Measurements from ENCODE around the gene MSRB3.
A peak's percentile ranks its signal among the peaks of the same experiment; 100 is the strongest.

Gene MSRB3

GRCh38 chr12:65278576-65279368 is at the start of gene MSRB3:
MSRB3 (plus strand) TSS chr12:65278683; CDS start chr12:65308580, 29,897 bp downstream.
- Histone ChIP-seq H3K27ac (ENCODE audit: low read depth, low read length) (peak within 1 kb of the TSS; percentile 74), H3K27me3 (ENCODE audit: control insufficient read depth in 5 of 5, insufficient read depth in 4 of 5, low read length in 5 of 5) (no peaks in the 10 kb centered on the region), H3K36me3 (ENCODE audit: control insufficient read depth in 5 of 5, insufficient read depth in 5 of 5, low read length in 5 of 5) (no peaks in the 10 kb centered on the region), H3K9me3 (ENCODE audit: control insufficient read depth in 5 of 5, low read length in 5 of 5) (no peaks in the 10 kb centered on the region), H3K4me1 (ENCODE audit: control insufficient read depth in 5 of 5, insufficient read depth in 5 of 5, low read length in 5 of 5) (peaks cover 0 to 13% (median 11%) of the 10 kb centered on the region in 5 donors), H3K9ac (ENCODE audit: low read length in 5 of 5) (peak within 1 kb of the TSS; percentile 4 to 92 (median 75)), H3K4me3 (ENCODE audit: low read depth in 1 of 5, low read length in 5 of 5) (peak within 1 kb of the TSS; percentile 66 to 90 (median 80))

DNA sequence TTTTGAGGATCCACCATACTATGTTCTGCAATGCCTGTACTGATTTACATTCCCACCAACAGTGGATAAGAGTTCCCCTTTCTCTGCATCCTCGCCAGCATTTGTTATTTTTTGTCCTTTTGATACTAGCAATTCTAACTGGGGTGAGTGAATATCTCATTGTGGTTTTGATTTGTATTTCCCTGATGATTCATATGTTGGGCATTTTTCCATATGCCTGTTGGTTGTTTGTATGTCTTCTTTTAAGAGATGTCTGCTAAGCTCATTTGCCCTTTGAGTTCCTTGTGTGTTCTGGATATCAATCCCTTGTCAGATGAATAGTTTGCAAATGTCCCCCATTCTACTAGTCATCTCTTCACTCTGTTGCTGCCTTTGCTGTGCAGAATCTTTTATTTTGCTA is 49.0 kb upstream of the MSRB3 start:
- Histone ChIP-seq H3K27ac (ENCODE audit: low read depth, low read length) (no peak overlapping the region), H3K9me3 (ENCODE audit: control insufficient read depth in 5 of 5, low read length in 5 of 5) (peaks cover 3 to 13% (median 8%) of the 10 kb centered on the region in 5 donors), H3K4me1 (ENCODE audit: control insufficient read depth in 5 of 5, insufficient read depth in 5 of 5, low read length in 5 of 5) (peaks cover 0 to 3% (median 0%) of the 10 kb centered on the region in 5 donors), H3K4me3 (ENCODE audit: low read depth in 1 of 5, low read length in 5 of 5) (no peak overlapping the region), H3K27me3 (ENCODE audit: control insufficient read depth in 5 of 5, insufficient read depth in 4 of 5, low read length in 5 of 5) (no peaks in the 10 kb centered on the region), H3K9ac (ENCODE audit: low read length in 5 of 5) (no peak overlapping the region), H3K36me3 (ENCODE audit: control insufficient read depth in 5 of 5, insufficient read depth in 5 of 5, low read length in 5 of 5) (peaks cover 0 to 17% (median 5%) of the 10 kb centered on the region in 5 donors)

DNA sequence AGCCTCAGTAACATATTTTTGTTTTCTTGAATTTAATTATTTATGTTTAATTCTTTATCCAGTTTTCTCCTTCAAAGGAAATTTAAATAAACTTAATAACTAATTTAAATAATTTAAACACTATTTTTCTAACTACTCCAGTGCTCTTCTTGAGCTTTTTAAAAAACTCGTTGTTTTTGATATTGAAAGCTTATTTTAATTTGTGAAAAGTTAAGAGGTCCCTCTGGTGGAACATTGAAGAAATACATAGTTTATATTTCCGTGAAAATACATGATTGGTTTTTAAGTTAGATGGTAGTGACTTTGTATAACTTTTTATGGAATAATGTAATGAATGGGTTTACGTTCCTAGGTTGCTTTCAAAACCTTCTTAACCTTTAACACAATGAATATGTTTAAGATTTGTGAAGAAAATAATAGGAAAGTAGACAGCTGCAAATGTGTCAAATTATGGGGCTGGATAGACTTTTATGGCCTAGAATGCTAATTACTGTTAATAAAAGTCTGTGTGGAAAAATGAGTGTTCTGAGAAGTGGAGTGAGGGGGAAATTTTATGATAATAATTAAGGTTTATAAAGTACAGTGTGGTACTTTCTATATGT is 45.9 kb upstream of the MSRB3 start:
- Histone ChIP-seq H3K4me3 (ENCODE audit: low read depth in 1 of 5, low read length in 5 of 5) (no peak overlapping the region), H3K27ac (ENCODE audit: low read depth, low read length) (no peak overlapping the region), H3K9me3 (ENCODE audit: control insufficient read depth in 5 of 5, low read length in 5 of 5) (peaks cover 3 to 13% (median 8%) of the 10 kb centered on the region in 5 donors), H3K4me1 (ENCODE audit: control insufficient read depth in 5 of 5, insufficient read depth in 5 of 5, low read length in 5 of 5) (peaks cover 0 to 3% (median 0%) of the 10 kb centered on the region in 5 donors), H3K9ac (ENCODE audit: low read length in 5 of 5) (no peak overlapping the region), H3K27me3 (ENCODE audit: control insufficient read depth in 5 of 5, insufficient read depth in 4 of 5, low read length in 5 of 5) (no peaks in the 10 kb centered on the region), H3K36me3 (ENCODE audit: control insufficient read depth in 5 of 5, insufficient read depth in 5 of 5, low read length in 5 of 5) (peaks cover 0 to 17% (median 0%) of the 10 kb centered on the region in 5 donors)

GRCh38 chr12:65237153-65237552 is 41.3 kb upstream of the MSRB3 start:
- Histone ChIP-seq H3K27me3 (ENCODE audit: control insufficient read depth in 5 of 5, insufficient read depth in 4 of 5, low read length in 5 of 5) (no peaks in the 10 kb centered on the region), H3K36me3 (ENCODE audit: control insufficient read depth in 5 of 5, insufficient read depth in 5 of 5, low read length in 5 of 5) (peaks cover 11 to 18% (median 15%) of the 10 kb centered on the region in 5 donors), H3K9ac (ENCODE audit: low read length in 5 of 5) (no peak overlapping the region), H3K9me3 (ENCODE audit: control insufficient read depth in 5 of 5, low read length in 5 of 5) (no peaks in the 10 kb centered on the region), H3K4me3 (ENCODE audit: low read depth in 1 of 5, low read length in 5 of 5) (no peak overlapping the region), H3K27ac (ENCODE audit: low read depth, low read length) (no peak overlapping the region), H3K4me1 (ENCODE audit: control insufficient read depth in 5 of 5, insufficient read depth in 5 of 5, low read length in 5 of 5) (peaks cover 0 to 3% (median 0%) of the 10 kb centered on the region in 5 donors)

DNA sequence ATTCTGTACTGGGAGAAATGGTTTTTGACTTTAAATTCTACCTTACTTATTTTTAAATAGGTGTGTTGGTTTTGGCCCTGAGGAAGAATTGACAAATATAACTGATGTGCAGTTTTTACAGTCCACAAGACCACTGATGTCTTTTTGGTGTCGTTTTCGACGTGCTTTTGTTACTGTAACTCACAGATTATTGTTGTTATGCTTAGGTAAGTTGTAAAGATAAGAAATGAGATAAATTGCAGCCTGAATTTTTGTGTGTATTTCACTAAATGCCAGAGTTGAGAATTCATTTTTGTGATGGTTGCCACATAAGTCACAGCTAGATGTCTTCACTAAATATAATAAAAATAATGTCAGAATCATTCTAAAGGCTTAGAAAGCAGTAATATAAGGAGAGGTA is 39.9 kb upstream of the MSRB3 start:
- Histone ChIP-seq H3K4me3 (ENCODE audit: low read depth in 1 of 5, low read length in 5 of 5) (no peak overlapping the region), H3K9ac (ENCODE audit: low read length in 5 of 5) (no peak overlapping the region), H3K4me1 (ENCODE audit: control insufficient read depth in 5 of 5, insufficient read depth in 5 of 5, low read length in 5 of 5) (no peaks in the 10 kb centered on the region), H3K9me3 (ENCODE audit: control insufficient read depth in 5 of 5, low read length in 5 of 5) (no peaks in the 10 kb centered on the region), H3K36me3 (ENCODE audit: control insufficient read depth in 5 of 5, insufficient read depth in 5 of 5, low read length in 5 of 5) (peaks cover 17 to 30% (median 24%) of the 10 kb centered on the region in 5 donors), H3K27ac (ENCODE audit: low read depth, low read length) (no peak overlapping the region), H3K27me3 (ENCODE audit: control insufficient read depth in 5 of 5, insufficient read depth in 4 of 5, low read length in 5 of 5) (no peaks in the 10 kb centered on the region)

- Histone ChIP-seq H3K9ac (ENCODE audit: low read length in 5 of 5) (no peak overlapping the region), H3K27me3 (ENCODE audit: control insufficient read depth in 5 of 5, insufficient read depth in 4 of 5, low read length in 5 of 5) (no peaks in the 10 kb centered on the region), H3K9me3 (ENCODE audit: control insufficient read depth in 5 of 5, low read length in 5 of 5) (no peaks in the 10 kb centered on the region), H3K4me3 (ENCODE audit: low read depth in 1 of 5, low read length in 5 of 5) (no peak overlapping the region), H3K4me1 (ENCODE audit: control insufficient read depth in 5 of 5, insufficient read depth in 5 of 5, low read length in 5 of 5) (no peaks in the 10 kb centered on the region), H3K36me3 (ENCODE audit: control insufficient read depth in 5 of 5, insufficient read depth in 5 of 5, low read length in 5 of 5) (peaks cover 8 to 24% (median 23%) of the 10 kb centered on the region in 5 donors), H3K27ac (ENCODE audit: low read depth, low read length) (no peak overlapping the region)
These were observed 29.5 kb upstream of the MSRB3 start for GRCh38 chr12:65248656-65249633.

DNA sequence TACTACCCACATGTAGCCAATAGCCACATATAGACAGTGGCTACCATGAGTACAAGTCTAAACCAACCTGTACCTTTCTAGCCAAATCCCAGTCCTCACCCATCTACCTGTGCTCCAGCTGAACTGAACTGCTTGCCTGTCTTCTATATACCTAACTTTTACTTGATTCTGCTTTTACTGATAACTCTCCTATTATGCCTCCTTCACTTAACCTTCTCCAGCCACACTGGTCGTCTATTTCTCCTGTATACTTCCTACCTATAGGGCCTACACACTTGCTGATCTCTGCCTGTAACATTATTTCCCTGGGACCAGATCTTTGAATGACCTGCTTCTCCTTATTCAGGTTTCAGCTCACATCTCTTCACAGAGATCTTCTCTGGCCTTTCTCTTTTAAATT is 26.0 kb upstream of the MSRB3 start:
- Histone ChIP-seq H3K27ac (ENCODE audit: low read depth, low read length) (no peak overlapping the region), H3K9ac (ENCODE audit: low read length in 5 of 5) (no peak overlapping the region), H3K4me1 (ENCODE audit: control insufficient read depth in 5 of 5, insufficient read depth in 5 of 5, low read length in 5 of 5) (no peaks in the 10 kb centered on the region), H3K4me3 (ENCODE audit: low read depth in 1 of 5, low read length in 5 of 5) (no peak overlapping the region), H3K36me3 (ENCODE audit: control insufficient read depth in 5 of 5, insufficient read depth in 5 of 5, low read length in 5 of 5) (peaks cover 0 to 7% (median 4%) of the 10 kb centered on the region in 5 donors), H3K9me3 (ENCODE audit: control insufficient read depth in 5 of 5, low read length in 5 of 5) (no peaks in the 10 kb centered on the region), H3K27me3 (ENCODE audit: control insufficient read depth in 5 of 5, insufficient read depth in 4 of 5, low read length in 5 of 5) (no peaks in the 10 kb centered on the region)

- no peak overlapping the region for H3K4me3 ChIP-seq (ENCODE audit: low read depth in 1 of 5, low read length in 5 of 5)
- H3K4me1 ChIP-seq (ENCODE audit: control insufficient read depth in 5 of 5, insufficient read depth in 5 of 5, low read length in 5 of 5) = no peaks in the 10 kb centered on the region
- no peaks in the 10 kb centered on the region for H3K27me3 ChIP-seq (ENCODE audit: control insufficient read depth in 5 of 5, insufficient read depth in 4 of 5, low read length in 5 of 5)
- no peak overlapping the region for H3K27ac ChIP-seq (ENCODE audit: low read depth, low read length)
- H3K9me3 ChIP-seq (ENCODE audit: control insufficient read depth in 5 of 5, low read length in 5 of 5) = no peaks in the 10 kb centered on the region
- no peaks in the 10 kb centered on the region for H3K36me3 ChIP-seq (ENCODE audit: control insufficient read depth in 5 of 5, insufficient read depth in 5 of 5, low read length in 5 of 5)
- H3K9ac ChIP-seq (ENCODE audit: low read length in 5 of 5) = no peak overlapping the region
These were observed 20.5 kb upstream of the MSRB3 start for GRCh38 chr12:65257986-65258385.

DNA sequence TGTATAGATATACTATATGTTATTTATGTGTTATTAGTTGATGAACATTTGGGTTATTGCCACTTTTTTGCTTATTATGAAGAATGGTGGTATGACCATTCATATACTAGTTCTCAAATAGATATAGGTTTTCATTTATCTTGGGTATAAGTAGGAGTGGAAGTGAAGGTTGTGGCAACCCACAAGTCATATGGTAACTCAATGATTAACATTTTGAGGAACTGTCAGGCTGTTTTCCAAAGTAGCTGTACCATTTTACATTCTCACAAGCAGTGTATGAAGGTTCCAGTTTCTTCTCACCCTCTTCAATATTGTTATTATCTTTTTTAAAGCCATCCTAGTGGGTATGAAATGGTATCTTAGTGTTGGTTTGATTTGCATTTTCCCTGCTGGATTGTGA is 19.0 kb upstream of the MSRB3 start:
- Histone ChIP-seq H3K27ac (ENCODE audit: low read depth, low read length) (no peak overlapping the region), H3K9me3 (ENCODE audit: control insufficient read depth in 5 of 5, low read length in 5 of 5) (no peaks in the 10 kb centered on the region), H3K9ac (ENCODE audit: low read length in 5 of 5) (no peak overlapping the region), H3K27me3 (ENCODE audit: control insufficient read depth in 5 of 5, insufficient read depth in 4 of 5, low read length in 5 of 5) (no peaks in the 10 kb centered on the region), H3K4me1 (ENCODE audit: control insufficient read depth in 5 of 5, insufficient read depth in 5 of 5, low read length in 5 of 5) (no peaks in the 10 kb centered on the region), H3K4me3 (ENCODE audit: low read depth in 1 of 5, low read length in 5 of 5) (no peak overlapping the region), H3K36me3 (ENCODE audit: control insufficient read depth in 5 of 5, insufficient read depth in 5 of 5, low read length in 5 of 5) (no peaks in the 10 kb centered on the region)
